Liver (tissue), 3 donors: Measurements from ENCODE around the gene TRUB1.

ENCODE experiments used
- ATF3 ChIP-seq: IDR thresholded peaks from 2 replicates; pipeline ENCODE4 v1.6.1; 2016; ENCODE audit warnings: antibody characterized with exemption
- CTCF ChIP-seq: fragments of 150-350 bp; IDR thresholded peaks from 2 replicates; pipeline ENCODE4 v1.5.1; 2017; ENCODE audit warnings: improper control_type of control experiment, low read depth, low read length; ENCODE audit not compliant: missing input control
- GABPA ChIP-seq, 2 donors: IDR thresholded peaks in 1 of 2; conservative IDR thresholded peaks in 1 of 2; 2 replicates each; pipeline ENCODE4 v1.6.1; 2016; ENCODE audit warnings: antibody characterized with exemption in 2 of 2, mild to moderate bottlenecking in 1 of 2, moderate library complexity in 1 of 2
- MAX ChIP-seq: IDR thresholded peaks from 2 replicates; pipeline ENCODE4 v1.6.1; 2016; ENCODE audit warnings: antibody characterized with exemption
- donor health status: healthy.
- donor health status: healthy.

- TF ChIP-seq CTCF (no peak), MAX (no peak), GABPA (IDR thresholded peaks at IDR 0.05 in 1 of 2, conservative IDR thresholded peaks at IDR 0.05 in 1 of 2) (no peak), ATF3 (no peak)
Observed at GRCh38 chr10:114906981-114907380, 31.0 kb upstream of the TRUB1 start.
